GM21515 (cell line): ENCODE results near the gene P3H3.
"Not testable (repeated sequence)": the region's sequence is repeated elsewhere in the genome, so short reads cannot be mapped to it uniquely, and the experiment has no call there.

ENCODE experiments used
- ATAC-seq: cut with Tn5 transposase; IDR thresholded peaks from one replicate; pipeline ENCODE4 v1.9.1; 2021; ENCODE audit not compliant: unreplicated experiment

P3H3 gene

DNA sequence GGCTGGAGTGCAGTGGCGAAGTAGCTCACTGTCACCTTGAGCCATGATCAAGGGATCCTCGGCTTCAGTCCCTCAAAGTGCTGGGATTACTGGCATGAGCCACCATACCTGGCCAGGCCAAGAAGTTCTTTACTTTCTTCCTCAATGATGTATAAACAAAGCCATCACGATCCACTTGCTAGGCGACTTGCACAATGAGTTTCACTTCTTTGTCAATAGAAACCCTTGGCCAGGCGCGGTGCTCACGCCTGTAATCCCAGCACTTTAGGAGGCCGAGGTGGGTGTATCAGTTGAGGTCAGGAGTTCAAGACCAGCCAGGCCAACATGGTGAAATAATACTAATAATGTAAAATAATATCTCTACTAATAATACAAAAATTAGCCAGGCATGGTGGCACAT lies 59.3 kb downstream of the P3H3 start:
- no peak for ATAC-seq

DNA sequence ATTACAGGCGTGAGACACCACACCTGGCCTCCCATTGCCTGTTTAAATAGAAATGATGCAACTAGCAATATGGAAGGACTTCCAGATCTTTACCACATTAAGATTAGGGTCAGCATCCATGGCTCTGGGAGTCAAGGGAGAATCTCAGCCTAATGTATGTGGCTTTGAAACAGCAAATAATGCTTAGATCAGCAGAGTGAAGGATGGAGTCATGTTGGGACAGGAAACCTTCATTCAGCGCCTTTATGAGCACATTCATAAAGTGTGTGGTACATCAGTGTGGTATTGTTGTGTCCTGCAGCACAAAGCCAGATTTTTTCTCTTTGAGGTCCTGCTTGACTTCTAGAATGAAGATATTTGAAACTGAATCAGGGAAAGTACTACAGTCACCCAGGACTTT lies 60.2 kb downstream of the P3H3 start:
- ATAC-seq, result no peak

DNA sequence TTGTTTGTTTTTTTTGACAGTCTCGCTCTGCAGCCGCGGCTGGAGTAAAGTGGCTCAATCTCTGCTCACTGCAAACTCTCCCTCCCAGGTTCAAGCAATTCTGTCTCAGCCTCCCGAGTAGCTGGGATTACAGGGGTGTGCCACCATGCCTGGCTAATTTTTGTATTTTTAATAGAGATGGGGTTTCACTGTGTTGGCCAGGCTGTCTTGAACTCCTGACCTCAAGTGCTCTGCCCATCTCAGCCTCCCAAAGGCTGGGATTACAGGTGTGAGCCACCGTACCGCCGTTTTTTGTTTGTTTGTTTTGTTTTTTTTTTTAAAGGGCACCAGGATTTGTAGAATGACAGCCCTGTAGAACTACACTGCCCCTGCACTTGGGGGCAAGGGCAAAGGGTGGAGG lies 60.6 kb downstream of the P3H3 start:
- ATAC-seq, result not testable (repeated sequence)
